ENCODE results near the gene HMX1. TPM values are rescaled to one million over a fixed set of nuclear protein-coding genes. Genes with fewer than 3 reads are reported as not detected.

Gene HMX1
- total and polyA plus RNA-seq, 5 experiments from 2014 or later = not detected

DNA sequence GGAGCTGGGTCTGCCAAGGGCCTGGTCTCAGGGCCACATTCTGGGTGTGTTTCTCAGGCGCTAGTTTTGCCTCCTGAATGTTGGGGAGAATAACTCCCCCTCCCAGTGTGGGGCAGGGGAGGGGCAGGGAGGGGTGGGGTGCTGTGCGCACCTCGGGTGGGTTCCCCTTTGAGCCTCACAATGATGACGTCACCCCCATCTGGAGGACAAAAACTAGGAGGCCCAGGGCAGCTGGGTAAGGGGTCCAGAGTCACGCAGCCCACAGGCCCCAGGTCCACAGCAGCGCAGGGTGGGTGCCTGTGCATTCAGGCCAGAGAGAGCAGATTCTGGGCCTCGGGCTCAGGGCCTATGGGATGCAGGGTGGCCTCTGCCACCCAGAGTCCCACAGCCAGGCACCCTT, 23.7 kb upstream of the HMX1 start:
- DNase-seq = no peak
- Mint-ChIP-seq H3K4me1 (peaks cover 0 to 3% (median under 1%) of the 10 kb centered on the region in 4 donors), H3K4me3 (no peak overlapping the region), H3K27ac (no peak overlapping the region), H3K36me3 (no peaks in the 10 kb centered on the region), H3K27me3 (peaks cover 3 to 49% (median 15%) of the 10 kb centered on the region in 5 donors), H3K9me3 (peaks cover 0 to 3% (median 0%) of the 10 kb centered on the region in 9 donors)
- no peak for ATAC-seq
- POLR2A ChIA-PET = no interaction called here

GRCh38 chr4:8894424-8894816, 22.8 kb upstream of the HMX1 start:
- Mint-ChIP-seq H3K9me3 (peaks cover 0 to 3% (median 0%) of the 10 kb centered on the region in 9 donors), H3K27me3 (peaks cover 3 to 58% (median 15%) of the 10 kb centered on the region in 5 donors), H3K4me1 (peaks cover 0 to 3% (median under 1%) of the 10 kb centered on the region in 4 donors), H3K36me3 (no peaks in the 10 kb centered on the region), H3K4me3 (no peak overlapping the region), H3K27ac (no peak overlapping the region)
- POLR2A ChIA-PET = no interaction called here
- ATAC-seq (no peak), DNase-seq (no peak)

GRCh38 chr4:8893624-8894423, 22.2 kb upstream of the HMX1 start:
- no peak overlapping the region for H3K27ac Mint-ChIP-seq
- H3K4me3 Mint-ChIP-seq = no peak overlapping the region
- no peaks in the 10 kb centered on the region for H3K36me3 Mint-ChIP-seq
- H3K4me1 Mint-ChIP-seq = peaks cover 0 to 3% (median under 1%) of the 10 kb centered on the region in 4 donors
- peaks cover 3 to 64% (median 21%) of the 10 kb centered on the region in 5 donors for H3K27me3 Mint-ChIP-seq
- no peak for DNase-seq
- POLR2A ChIA-PET = no interaction called here
- H3K9me3 Mint-ChIP-seq = peaks cover 0 to 3% (median 0%) of the 10 kb centered on the region in 9 donors
- no peak for ATAC-seq

DNA sequence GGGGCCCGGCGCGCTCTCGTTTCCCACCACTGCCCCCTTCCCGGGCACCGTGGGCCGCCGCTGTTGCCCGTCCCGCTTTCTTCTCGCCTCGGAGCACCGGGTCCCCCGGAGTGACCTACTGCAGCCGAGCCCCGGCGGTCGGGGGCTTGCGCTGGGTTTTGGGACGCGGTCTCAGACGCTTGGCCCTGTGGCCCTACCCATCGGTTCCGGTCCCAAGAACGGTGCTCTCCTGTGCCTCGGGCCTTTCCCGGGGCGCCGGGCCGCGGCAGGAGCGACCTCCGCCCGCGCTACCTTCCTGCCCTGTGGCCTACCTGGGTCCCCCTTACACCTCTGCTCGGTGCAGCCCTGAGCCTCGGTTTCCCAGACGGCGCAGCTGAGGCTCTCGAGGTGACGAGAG, 21.6 kb upstream of the HMX1 start:
- ATAC-seq = no peak
- H3K36me3 Mint-ChIP-seq = no peaks in the 10 kb centered on the region
- H3K4me1 Mint-ChIP-seq = peaks cover 0 to 3% (median 2%) of the 10 kb centered on the region in 4 donors
- no peak overlapping the region for H3K27ac Mint-ChIP-seq
- DNase-seq = no peak
- POLR2A ChIA-PET = no interaction called here
- H3K4me3 Mint-ChIP-seq = no peak overlapping the region
- peaks cover 0 to 1% (median 0%) of the 10 kb centered on the region in 9 donors for H3K9me3 Mint-ChIP-seq
- H3K27me3 Mint-ChIP-seq = peaks cover 3 to 69% (median 25%) of the 10 kb centered on the region in 5 donors

DNA sequence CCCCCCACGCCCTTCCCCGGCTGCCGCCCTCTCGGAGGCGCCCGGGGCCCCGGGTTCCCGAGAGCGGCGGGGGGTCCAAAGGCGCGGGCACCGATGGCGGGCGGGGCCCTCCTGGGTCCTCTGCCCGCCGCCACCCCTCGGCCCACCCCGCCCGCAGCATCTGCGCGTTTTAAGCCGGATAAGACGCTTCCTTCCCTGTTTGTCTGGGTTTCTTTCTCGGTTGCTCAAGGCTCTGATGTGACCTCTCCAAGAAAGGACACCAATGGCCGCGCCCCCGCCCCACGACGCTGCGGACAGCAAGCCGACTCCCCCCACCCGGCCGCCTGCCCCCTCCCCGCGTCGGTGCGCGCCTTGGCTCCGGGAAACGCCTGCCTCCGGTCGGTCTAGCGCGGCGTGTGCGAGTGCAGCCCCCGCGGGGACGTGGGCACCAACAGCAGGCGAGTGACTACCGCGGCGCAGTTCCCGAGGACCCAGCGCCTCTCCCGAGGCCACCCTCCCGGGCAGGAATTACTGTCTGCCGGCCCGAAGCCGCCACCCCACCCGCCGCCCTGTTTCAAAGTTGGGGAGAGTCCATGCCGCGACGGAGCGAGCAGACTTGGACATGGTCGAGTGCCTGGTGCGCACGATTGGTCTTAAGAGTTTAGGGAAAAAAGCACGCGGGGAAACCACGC, 21.1 kb upstream of the HMX1 start:
- ATAC-seq (no peak), DNase-seq (no peak)
- POLR2A ChIA-PET = no interaction called here
- H3K27ac Mint-ChIP-seq = no peak overlapping the region
- H3K27me3 Mint-ChIP-seq = peaks cover 3 to 71% (median 25%) of the 10 kb centered on the region in 5 donors
- H3K4me3 Mint-ChIP-seq = no peak overlapping the region
- H3K4me1 Mint-ChIP-seq = peaks cover 0 to 3% (median 2%) of the 10 kb centered on the region in 4 donors
- no peaks in the 10 kb centered on the region for H3K36me3 Mint-ChIP-seq
- H3K9me3 Mint-ChIP-seq = no peaks in the 10 kb centered on the region

DNA sequence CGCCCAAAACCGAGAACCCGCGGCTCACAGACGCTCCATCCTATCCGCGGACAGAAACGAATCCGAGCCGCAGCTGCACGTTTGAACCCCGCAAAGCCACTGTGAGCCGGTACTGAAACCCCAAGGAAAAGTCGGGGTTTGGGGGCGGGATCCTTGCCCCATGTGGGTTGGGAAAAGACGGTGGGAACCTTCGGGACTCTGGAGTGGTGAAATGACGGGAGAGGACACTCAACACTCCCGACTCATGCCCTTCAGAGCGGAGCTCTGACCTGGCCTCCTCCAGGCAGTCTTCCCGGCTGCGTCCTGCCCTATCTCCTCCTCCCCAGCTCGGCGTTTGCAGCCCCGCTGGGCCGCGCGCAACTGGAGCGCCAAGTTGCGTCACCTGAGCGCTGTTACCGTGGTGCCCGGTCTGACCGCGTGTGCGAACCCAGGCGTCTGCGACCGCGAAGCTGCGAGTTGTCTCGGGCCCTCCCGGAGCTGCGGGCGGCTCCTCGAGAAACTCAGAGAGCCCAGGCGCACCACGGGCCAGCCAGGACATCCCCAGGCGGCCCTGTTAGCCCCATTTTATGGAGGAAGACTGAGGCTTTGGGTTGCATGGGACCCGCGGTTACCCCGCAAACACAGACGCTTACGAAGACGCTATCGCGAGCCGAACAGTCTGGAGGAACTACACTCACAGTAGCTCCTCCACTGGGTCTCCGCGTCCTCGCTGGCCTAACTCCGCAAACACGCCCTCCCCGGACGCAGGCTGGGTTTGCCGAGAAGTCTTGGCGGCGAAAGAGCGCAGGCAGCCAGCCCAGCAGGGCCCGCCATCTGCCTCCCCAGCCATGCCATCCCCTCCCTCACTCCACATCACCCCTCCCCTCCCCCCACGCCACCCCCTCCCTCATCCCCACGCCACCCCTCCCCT, 20.3 kb upstream of the HMX1 start:
- Mint-ChIP-seq H3K9me3 (peaks cover 0 to 3% (median 0%) of the 10 kb centered on the region in 9 donors), H3K27ac (no peak overlapping the region), H3K4me1 (peaks cover 0 to 3% (median 2%) of the 10 kb centered on the region in 4 donors), H3K4me3 (no peak overlapping the region), H3K27me3 (peaks cover 9 to 77% (median 30%) of the 10 kb centered on the region in 5 donors), H3K36me3 (peaks cover 0 to 4% (median 0%) of the 10 kb centered on the region in 3 donors)
- ATAC-seq (no peak), DNase-seq (no peak)
- POLR2A ChIA-PET = no interaction called here

- Mint-ChIP-seq H3K36me3 (peaks cover 0 to 8% (median 0%) of the 10 kb centered on the region in 3 donors), H3K27ac (no peak overlapping the region), H3K9me3 (peaks cover 0 to 8% (median 0%) of the 10 kb centered on the region in 9 donors), H3K4me1 (peaks cover 0 to 3% (median 2%) of the 10 kb centered on the region in 4 donors), H3K27me3 (peaks cover 13 to 78% (median 32%) of the 10 kb centered on the region in 5 donors), H3K4me3 (no peak overlapping the region)
- DNase-seq = no peak
- ATAC-seq = no peak
- POLR2A ChIA-PET = no interaction called here
Observed at GRCh38 chr4:8891255-8891645, 19.6 kb upstream of the HMX1 start.

GRCh38 chr4:8888856-8889255, 17.2 kb upstream of the HMX1 start:
- Mint-ChIP-seq H3K27ac (no peak overlapping the region), H3K4me3 (no peak overlapping the region)
- POLR2A ChIA-PET = no interaction called here

DNA sequence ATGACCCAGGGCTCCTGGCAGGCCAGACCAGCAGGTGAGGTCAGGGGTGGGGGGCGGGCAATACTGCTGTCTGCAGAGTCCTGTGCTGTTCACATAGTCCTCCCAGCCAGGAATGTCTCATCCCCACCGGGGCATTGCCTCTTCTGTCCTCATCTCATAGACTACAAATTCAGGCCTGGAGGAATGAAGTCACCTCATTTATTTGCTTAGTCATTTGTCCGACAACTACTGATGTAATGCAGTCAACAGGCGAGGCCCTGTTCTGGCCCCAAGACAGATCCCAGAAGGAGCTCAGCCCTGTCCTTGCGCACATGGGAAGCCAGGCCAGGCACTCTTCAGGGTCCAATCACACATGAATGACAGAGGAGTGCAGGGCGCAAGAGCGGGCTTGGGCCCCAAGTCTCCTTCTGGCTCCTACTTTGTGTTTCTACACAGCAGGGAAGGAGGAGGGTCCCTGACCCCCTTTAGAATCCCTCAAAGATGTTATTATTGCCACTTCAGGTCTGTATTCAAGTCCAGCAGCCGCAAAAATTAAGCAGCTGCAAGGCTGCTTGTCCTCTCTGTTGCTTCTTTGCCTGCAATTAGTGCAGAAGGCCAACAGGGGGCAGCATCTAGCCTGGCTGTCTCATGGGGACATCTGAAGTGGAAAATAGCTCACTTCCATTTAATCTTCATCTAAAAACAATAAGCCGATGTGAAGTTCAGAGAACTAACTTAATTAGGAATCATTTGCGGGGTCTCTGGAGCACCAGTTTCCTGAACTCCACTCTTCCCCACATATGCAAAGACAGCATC, 15.2 kb upstream of the HMX1 start:
- H3K27ac Mint-ChIP-seq = no peak overlapping the region
- peaks cover 0 to 8% (median 0%) of the 10 kb centered on the region in 3 donors for H3K36me3 Mint-ChIP-seq
- H3K4me1 Mint-ChIP-seq = peaks cover 0 to 5% (median 2%) of the 10 kb centered on the region in 4 donors
- ATAC-seq = no peak
- peaks cover 0 to 9% (median 0%) of the 10 kb centered on the region in 9 donors for H3K9me3 Mint-ChIP-seq
- POLR2A ChIA-PET = no interaction called here
- H3K27me3 Mint-ChIP-seq = peaks cover 18 to 78% (median 35%) of the 10 kb centered on the region in 5 donors
- H3K4me3 Mint-ChIP-seq = no peak overlapping the region
- no peak for DNase-seq

More at GRCh38 chr4:8888856-8889255, 17.2 kb upstream of the HMX1 start:
- Mint-ChIP-seq H3K36me3 (peaks cover 0 to 8% (median 0%) of the 10 kb centered on the region in 3 donors), H3K9me3 (peaks cover 0 to 9% (median 0%) of the 10 kb centered on the region in 9 donors), H3K4me1 (peaks cover 0 to 5% (median 2%) of the 10 kb centered on the region in 4 donors), H3K27me3 (peaks cover 18 to 79% (median 35%) of the 10 kb centered on the region in 5 donors)
- ATAC-seq (no peak), DNase-seq (no peak)

DNA sequence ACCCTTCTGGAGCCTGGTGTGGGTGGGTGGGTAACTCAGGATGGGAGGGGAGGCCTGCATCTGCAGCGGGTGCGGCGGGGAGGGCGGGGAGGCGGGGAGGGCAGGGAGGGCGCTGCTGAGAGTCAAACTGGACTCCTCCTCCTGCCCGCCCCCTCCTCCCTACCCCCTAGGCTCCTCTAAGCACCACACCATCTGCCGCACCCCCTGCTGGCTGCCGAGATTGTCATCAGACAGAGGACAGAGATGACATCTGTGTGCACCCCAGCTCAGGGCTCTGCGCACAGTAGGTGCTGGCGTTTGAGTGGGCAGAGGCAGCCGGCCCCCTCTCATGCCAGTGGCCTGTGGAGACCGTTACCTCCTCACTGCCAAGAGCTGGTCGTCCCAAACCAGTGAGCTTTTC, 10.6 kb upstream of the HMX1 start:
- H3K4me3 Mint-ChIP-seq = no peak overlapping the region
- peaks cover 0 to 8% (median 0%) of the 10 kb centered on the region in 9 donors for H3K9me3 Mint-ChIP-seq
- H3K4me1 Mint-ChIP-seq = peaks cover 0 to 4% (median 2%) of the 10 kb centered on the region in 4 donors
- peaks cover 16 to 60% (median 51%) of the 10 kb centered on the region in 5 donors for H3K27me3 Mint-ChIP-seq
- DNase-seq = no peak
- POLR2A ChIA-PET = no interaction called here
- no peak for ATAC-seq
- H3K36me3 Mint-ChIP-seq = peaks cover 0 to 7% (median 0%) of the 10 kb centered on the region in 3 donors
- H3K27ac Mint-ChIP-seq = no peak overlapping the region

DNA sequence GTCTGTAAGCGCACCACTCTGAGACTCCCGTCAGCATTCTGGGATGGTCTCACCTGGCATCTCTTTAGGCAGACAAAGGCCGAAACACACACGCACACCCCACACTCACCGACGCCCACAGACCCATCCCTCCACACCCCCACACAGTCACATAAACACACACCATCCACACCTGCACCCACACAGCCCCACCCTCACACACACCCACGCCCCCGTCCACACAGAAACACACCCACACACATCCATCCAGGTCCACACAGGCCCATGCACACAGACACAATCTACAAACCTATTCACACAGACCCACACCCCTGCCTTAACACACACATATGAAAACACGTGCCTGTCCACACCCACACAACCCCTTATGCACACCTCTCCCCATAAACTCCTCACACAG, 9.2 kb upstream of the HMX1 start:
- H3K4me1 Mint-ChIP-seq = peaks cover 0 to 9% (median 5%) of the 10 kb centered on the region in 4 donors
- H3K27me3 Mint-ChIP-seq = peaks cover 14 to 61% (median 60%) of the 10 kb centered on the region in 5 donors
- POLR2A ChIA-PET = no interaction called here
- H3K4me3 Mint-ChIP-seq = no peak overlapping the region
- peaks cover 0 to 4% (median 0%) of the 10 kb centered on the region in 9 donors for H3K9me3 Mint-ChIP-seq
- DNase-seq (no peak), ATAC-seq (no peak)
- no peak overlapping the region for H3K27ac Mint-ChIP-seq
- no peaks in the 10 kb centered on the region for H3K36me3 Mint-ChIP-seq

GRCh38 chr4:8879574-8879973, 7.9 kb upstream of the HMX1 start:
- ATAC-seq (no peak), DNase-seq (no peak)
- Mint-ChIP-seq H3K4me3 (no peak overlapping the region), H3K27ac (no peak overlapping the region), H3K4me1 (peaks cover 0 to 9% (median 5%) of the 10 kb centered on the region in 4 donors), H3K9me3 (peaks cover 0 to 4% (median 0%) of the 10 kb centered on the region in 9 donors), H3K27me3 (peaks cover 18 to 73% (median 67%) of the 10 kb centered on the region in 5 donors), H3K36me3 (peaks cover 0 to 5% (median 0%) of the 10 kb centered on the region in 3 donors)
- POLR2A ChIA-PET = no interaction called here

Measured in naive thymus-derived CD8-positive, alpha-beta T cell (primary cell).